CD4-positive, alpha-beta T cell treated with Interleukin-2 at 100 ng/mL for 4 hours (primary cell): ENCODE results near the gene IQUB.
"Not testable (repeated sequence)": the region's sequence is repeated elsewhere in the genome, so short reads cannot be mapped to it uniquely, and the experiment has no call there.

Experiments used
- DNase-seq: peaks from one replicate; pipeline ENCODE4 v3.0.0-alpha.2; 2020; ENCODE audit warnings: low spot score

The IQUB gene

GRCh38 chr7:123485721-123486120, 48.7 kb downstream of the IQUB start:
- no peak for DNase-seq

GRCh38 chr7:123485187-123485586, 49.2 kb downstream of the IQUB start:
- no peak for DNase-seq

- no peak for DNase-seq
These were observed 50.2 kb downstream of the IQUB start for GRCh38 chr7:123484199-123484598.

- DNase-seq, result no peak
These were observed 54.3 kb downstream of the IQUB start for GRCh38 chr7:123480107-123480506.

GRCh38 chr7:123478056-123478455, 56.3 kb downstream of the IQUB start:
- DNase-seq, result not testable (repeated sequence)

GRCh38 chr7:123472750-123473445, 61.5 kb downstream of the IQUB start:
- no peak for DNase-seq

- no peak for DNase-seq
These were observed 62.1 kb downstream of the IQUB start for GRCh38 chr7:123472327-123472726.

- no peak for DNase-seq
These were observed 66.1 kb downstream of the IQUB start for GRCh38 chr7:123468303-123468702.

- DNase-seq, result no peak
These were observed 70.5 kb downstream of the IQUB start for GRCh38 chr7:123463890-123464289.

GRCh38 chr7:123460616-123461015, 73.8 kb downstream of the IQUB start:
- DNase-seq, result no peak

GRCh38 chr7:123455965-123456470, 78.4 kb downstream of the IQUB start:
- no peak for DNase-seq

- DNase-seq, result no peak
These were observed 94.3 kb downstream of the IQUB start for GRCh38 chr7:123440101-123440548.

- no peak for DNase-seq
These were observed 95.2 kb downstream of the IQUB start for GRCh38 chr7:123439191-123439590.

GRCh38 chr7:123437447-123437995, 96.9 kb downstream of the IQUB start:
- DNase-seq, result no peak

- no peak for DNase-seq
These were observed 99.2 kb downstream of the IQUB start for GRCh38 chr7:123435080-123435700.

GRCh38 chr7:123433665-123434064, 100.7 kb downstream of the IQUB start:
- DNase-seq, result no peak

- no peak for DNase-seq
These were observed 101.8 kb downstream of the IQUB start for GRCh38 chr7:123432601-123433000.

- DNase-seq, result no peak
These were observed 103.2 kb downstream of the IQUB start for GRCh38 chr7:123431075-123431614.

- no peak for DNase-seq
These were observed 109.1 kb downstream of the IQUB start for GRCh38 chr7:123425246-123425645.

GRCh38 chr7:123424463-123424862, 109.9 kb downstream of the IQUB start:
- DNase-seq, result no peak

GRCh38 chr7:123423622-123424021, 110.8 kb downstream of the IQUB start:
- DNase-seq, result no peak

GRCh38 chr7:123417580-123417979, 116.8 kb downstream of the IQUB start:
- DNase-seq, result no peak

- no peak for DNase-seq
These were observed 118.8 kb downstream of the IQUB start for GRCh38 chr7:123415625-123416024.
